ENCODE measurements around the gene AZGP1.
"Not testable (repeated sequence)": the region's sequence is repeated elsewhere in the genome, so short reads cannot be mapped to it uniquely, and the experiment has no call there.

Gene AZGP1

GRCh38 chr7:99975782-99976521 lies at the start of gene AZGP1:
AZGP1 (minus strand) TSS chr7:99976031; CDS start chr7:99976020, 11 bp downstream.
- DNase-seq (ENCODE audit: low read depth): no peak

DNA sequence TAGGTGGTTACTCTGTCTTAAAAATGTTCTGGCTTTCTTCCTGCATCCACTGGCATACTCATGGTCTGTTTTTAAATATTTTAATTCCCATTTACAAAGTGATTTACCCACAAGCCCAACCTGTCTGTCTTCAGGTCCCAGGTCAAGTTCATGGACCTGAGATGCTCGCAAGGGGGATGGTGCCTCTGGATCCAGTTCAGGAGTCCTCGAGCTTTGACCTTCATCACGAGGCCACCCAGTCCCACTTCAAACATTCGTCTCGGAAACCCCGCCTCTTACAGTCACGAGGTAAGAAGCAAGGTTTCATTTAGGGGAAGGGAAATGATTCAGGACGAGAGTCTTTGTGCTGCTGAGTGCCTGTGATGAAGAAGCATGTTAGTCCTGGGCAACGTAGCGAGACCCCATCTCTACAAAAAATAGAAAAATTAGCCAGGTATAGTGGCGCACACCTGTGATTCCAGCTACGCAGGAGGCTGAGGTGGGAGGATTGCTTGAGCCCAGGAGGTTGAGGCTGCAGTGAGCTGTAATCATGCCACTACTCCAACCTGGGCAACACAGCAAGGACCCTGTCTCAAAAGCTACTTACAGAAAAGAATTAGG lies 48.3 kb upstream of the AZGP1 start:
- no peak for DNase-seq (ENCODE audit: low read depth)

DNA sequence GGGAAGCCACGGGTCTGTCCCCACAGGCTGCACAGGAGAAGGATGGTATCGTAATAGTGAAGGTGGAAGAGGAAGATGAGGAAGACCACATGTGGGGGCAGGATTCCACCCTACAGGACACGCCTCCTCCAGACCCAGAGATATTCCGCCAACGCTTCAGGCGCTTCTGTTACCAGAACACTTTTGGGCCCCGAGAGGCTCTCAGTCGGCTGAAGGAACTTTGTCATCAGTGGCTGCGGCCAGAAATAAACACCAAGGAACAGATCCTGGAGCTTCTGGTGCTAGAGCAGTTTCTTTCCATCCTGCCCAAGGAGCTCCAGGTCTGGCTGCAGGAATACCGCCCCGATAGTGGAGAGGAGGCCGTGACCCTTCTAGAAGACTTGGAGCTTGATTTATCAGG lies 47.7 kb upstream of the AZGP1 start:
- DNase-seq (ENCODE audit: low read depth): no peak

DNA sequence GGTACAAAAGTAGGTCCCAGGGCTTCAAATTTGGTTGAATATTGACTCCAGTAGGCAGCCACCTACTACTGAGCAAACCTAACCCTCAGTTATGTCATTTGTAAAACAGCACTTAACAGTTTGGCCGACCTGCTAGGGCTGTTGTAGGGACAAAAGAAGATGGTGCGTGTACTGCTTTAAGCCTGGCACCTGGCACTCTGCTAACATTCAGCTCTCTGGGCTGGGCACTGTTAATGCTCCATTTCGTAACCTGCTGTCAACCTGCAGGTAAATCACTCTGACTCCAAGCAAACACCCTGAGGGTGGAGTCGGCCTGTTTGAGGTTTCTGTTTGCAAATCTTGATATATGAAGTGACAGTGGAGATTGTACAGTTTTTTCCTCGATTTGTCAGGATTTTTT lies 46.8 kb upstream of the AZGP1 start:
- DNase-seq (ENCODE audit: low read depth): no peak

DNA sequence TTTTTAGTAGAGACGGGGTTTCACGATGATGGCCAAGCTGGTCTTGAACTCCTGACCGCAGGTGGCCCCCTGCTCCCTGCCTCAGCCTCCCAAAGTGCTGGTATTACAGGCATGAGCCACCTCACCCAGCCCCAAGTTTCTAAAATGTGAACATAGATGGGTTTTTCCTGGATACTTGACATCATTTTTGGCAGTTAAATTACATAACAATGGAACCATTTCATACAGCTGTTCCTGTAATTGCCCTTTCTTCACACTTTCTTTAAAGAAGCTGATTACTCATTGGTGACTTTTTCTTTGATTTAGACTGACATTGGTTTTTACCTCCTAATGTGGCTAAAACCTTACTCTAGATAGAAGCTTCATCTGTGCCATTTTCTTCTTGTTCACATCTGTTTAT lies 45.5 kb upstream of the AZGP1 start:
- DNase-seq (ENCODE audit: low read depth): no peak

GRCh38 chr7:100019908-100020307 lies 44.1 kb upstream of the AZGP1 start:
- no peak for DNase-seq (ENCODE audit: low read depth)

DNA sequence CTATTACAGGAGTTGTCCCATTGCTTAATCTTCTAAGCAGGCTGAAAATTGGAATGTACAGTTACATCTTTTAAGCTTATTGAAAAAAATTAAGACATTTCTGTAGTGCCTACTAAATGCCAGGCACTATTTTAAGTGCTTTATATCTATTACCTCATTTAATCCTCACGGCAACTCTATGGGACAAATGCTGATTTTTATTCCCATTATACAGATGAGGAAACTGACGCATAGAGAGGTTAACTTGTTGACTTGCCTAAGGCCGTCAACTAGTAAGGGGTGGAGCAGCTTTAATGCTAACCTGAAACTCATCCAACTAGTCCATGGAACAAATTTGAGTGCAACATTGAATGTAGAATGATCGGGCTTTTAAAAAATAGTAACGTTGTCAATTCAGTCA lies 42.0 kb upstream of the AZGP1 start:
- DNase-seq (ENCODE audit: low read depth): no peak

GRCh38 chr7:100017300-100017699 lies 41.5 kb upstream of the AZGP1 start:
- no peak for DNase-seq (ENCODE audit: low read depth)

- no peak for DNase-seq (ENCODE audit: low read depth)
Observed at GRCh38 chr7:100016215-100016901, 40.5 kb upstream of the AZGP1 start.

DNA sequence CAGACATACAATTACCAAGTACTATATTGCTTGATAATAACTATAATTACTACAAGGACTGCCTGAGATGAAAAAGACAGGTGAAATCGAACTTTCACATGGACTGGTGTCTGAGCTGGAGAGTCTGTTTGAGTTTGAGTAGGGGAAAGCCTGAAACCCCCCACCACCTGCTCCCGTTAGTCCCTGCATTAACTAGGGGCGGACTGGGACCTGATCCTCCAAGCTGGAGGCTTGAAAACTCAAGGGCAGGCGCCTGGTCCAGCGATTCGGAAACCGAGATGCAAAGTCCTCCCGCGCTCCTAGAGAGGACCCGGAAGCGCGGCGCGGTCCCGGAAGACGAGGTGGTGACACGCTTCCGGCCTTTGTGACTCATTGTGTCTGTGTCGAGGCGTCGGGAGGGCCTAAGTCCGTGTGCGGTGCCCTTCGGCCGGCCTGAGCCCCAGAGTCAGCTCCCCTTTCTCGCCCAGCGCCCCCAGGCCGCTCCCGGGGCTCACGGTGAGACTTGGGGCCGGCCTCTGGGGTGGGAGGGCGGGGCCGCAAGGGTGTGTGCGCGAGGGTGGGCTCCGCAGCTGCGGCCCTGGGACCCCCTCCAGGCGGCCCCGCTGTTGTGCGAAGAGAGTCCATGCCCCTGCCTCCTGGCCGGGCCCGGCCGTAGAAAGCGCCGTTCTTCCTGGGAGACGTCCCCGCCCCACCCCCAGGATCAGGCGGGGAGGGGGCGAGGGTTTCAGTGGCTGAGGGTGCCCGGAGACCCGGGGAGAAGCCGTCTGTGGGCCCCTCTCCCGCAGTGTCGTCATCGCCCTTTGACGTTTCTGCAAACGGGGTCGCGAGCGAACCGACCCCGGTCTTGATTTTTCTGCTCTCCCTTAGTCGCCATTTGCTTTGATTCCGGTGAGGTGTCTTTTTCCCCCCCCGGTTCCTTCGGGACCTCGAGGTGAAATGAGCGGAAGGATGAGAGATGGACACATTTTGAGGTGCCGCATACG lies 39.7 kb upstream of the AZGP1 start, which contains the start of gene ZKSCAN1:
TSS of gene ZKSCAN1 (plus strand) at position 365 of the 983 bp plus-strand sequence. CDS start 7,911 bp downstream, outside the sequence.
- peak; percentile 79 for DNase-seq (ENCODE audit: low read depth)

GRCh38 chr7:100013328-100013676 lies 37.5 kb upstream of the AZGP1 start:
- no peak for DNase-seq (ENCODE audit: low read depth)

DNA sequence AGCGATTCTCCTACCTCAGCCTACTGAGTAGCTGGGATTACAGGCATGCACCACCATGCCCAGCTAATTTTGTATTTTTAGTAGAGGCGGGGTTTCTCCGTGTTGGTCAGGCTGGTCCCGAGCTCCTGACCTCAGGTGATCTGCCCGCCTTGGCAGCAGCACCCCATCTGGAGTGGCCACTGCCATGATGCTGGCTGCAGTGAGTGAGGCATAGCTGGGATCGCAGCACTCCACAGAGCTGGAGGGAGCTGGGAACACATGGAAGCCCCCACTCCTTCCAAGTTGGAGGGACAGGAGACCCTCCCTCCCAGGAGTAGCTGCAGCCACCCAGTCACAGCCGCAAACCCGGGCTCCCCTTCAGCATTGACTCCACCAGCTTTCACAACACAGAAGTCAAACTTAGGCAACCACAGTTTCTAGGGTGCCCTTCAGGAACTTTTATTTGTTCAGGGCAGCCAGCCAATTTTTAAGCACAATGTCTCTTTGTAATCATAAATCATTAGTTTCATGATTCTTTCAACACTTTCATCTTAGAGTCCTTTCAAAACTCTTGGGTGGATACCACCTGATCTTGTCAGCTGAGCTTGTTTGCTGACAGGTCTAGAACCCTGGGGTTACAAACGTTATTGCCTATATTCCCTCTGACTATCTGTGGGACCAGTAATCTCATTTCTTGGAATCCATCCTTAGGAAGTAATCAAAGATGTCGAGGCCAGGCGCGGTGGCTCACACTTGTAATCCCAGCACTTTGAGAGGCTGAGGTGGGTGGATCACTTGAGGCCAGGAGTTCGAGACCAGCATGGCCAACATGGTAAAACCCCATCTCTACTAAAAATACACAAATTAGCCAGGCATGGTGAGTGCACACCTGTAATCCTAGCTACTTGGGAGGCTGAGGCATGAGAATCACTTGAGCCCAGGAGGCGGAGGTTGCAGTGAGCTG lies 36.8 kb upstream of the AZGP1 start:
- not testable (repeated sequence) for DNase-seq (ENCODE audit: low read depth)

GRCh38 chr7:100011516-100011915 lies 35.7 kb upstream of the AZGP1 start:
- DNase-seq (ENCODE audit: low read depth): no peak

DNA sequence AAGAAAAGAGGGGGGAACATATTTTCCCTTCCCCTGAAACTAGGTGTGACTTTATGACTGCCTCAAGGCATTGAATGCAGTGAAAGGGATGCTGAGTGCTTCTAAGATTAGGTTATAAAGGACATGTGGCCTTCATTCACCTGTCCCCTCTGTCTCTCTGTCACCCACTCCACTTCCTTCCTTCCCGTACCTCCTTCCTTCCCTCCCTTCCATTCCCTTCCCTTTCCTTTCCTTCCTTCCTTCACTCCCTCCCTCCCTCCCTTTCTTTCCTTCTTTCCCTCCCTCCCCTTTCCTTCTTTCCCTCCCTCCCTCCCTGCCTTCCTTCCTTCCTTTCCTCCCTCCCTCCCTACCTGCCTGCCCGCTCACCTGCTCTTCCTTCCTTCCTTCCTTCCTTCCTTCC lies 35.1 kb upstream of the AZGP1 start:
- DNase-seq (ENCODE audit: low read depth): no peak

DNA sequence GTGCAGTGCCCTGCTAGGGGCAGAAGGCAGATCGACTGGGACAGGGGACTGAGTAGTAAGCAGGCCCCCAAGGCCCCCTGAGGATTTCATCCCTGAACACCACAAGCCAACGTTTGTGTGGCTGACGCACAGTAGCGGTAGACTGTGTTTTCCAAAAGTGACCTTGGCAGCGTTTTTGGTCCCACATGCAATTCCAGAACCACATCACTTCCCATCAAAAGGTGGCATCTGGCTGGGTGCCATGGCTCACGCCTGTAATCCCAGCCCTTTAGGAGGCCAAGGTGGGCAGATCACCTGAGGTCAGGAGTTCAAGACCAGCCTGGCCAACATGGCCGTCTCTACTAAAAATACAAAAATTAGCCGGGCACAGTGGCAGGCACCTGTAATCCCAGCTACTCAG lies 34.1 kb upstream of the AZGP1 start:
- DNase-seq (ENCODE audit: low read depth): not testable (repeated sequence)

DNA sequence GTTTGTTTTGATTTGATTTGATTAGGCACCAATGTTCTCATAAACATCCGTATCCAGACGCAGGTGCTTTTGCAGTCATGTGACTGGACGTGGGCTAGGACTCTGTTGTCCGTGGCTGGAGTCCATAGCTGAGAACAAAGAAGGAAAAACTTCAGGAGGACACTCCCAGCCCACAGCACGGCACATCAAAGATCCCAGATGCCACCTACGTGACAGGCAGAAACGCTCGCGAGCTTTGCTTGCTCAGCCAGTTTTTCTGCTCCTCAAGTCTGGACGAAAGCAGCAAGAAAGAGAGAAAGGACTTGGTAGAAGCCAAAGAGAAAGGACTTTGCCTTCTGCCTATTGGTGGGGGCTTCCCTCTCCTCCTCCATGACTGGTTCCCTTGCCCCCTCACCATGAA lies 32.7 kb upstream of the AZGP1 start:
- no peak for DNase-seq (ENCODE audit: low read depth)

- no peak for DNase-seq (ENCODE audit: low read depth)
Observed at GRCh38 chr7:100007887-100008286, 32.1 kb upstream of the AZGP1 start.

GRCh38 chr7:100003711-100004661 lies 28.2 kb upstream of the AZGP1 start:
- no peak for DNase-seq (ENCODE audit: low read depth)

DNA sequence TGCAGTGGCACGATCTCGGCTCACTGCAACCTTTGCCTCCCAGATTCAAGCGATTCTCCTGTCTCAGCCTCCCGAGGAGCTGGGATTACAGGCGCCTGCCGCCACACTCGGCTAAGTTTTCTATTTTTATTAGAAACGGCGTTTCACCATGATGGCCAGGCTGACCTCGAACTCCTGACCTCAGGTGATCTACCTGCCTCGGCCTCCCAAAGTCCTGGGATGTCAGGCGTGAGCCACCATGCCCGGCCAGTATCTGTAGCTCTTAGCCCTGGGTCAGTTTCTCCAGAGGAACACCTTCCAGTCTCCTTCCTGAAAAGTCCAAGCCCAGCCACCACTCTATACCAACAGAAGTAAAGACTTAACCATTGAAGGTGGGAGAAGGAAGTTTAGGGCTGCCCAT lies 24.4 kb upstream of the AZGP1 start:
- no peak for DNase-seq (ENCODE audit: low read depth)
